GM18870 (cell line): ENCODE results near the gene INSR.
"Not testable (repeated sequence)": the region's sequence is repeated elsewhere in the genome, so short reads cannot be mapped to it uniquely, and the experiment has no call there.

Source experiments
- ATAC-seq: cut with Tn5 transposase; IDR thresholded peaks from one replicate; pipeline ENCODE4 v1.9.1; 2021; ENCODE audit warnings: moderate library complexity; ENCODE audit not compliant: unreplicated experiment

The INSR gene

DNA sequence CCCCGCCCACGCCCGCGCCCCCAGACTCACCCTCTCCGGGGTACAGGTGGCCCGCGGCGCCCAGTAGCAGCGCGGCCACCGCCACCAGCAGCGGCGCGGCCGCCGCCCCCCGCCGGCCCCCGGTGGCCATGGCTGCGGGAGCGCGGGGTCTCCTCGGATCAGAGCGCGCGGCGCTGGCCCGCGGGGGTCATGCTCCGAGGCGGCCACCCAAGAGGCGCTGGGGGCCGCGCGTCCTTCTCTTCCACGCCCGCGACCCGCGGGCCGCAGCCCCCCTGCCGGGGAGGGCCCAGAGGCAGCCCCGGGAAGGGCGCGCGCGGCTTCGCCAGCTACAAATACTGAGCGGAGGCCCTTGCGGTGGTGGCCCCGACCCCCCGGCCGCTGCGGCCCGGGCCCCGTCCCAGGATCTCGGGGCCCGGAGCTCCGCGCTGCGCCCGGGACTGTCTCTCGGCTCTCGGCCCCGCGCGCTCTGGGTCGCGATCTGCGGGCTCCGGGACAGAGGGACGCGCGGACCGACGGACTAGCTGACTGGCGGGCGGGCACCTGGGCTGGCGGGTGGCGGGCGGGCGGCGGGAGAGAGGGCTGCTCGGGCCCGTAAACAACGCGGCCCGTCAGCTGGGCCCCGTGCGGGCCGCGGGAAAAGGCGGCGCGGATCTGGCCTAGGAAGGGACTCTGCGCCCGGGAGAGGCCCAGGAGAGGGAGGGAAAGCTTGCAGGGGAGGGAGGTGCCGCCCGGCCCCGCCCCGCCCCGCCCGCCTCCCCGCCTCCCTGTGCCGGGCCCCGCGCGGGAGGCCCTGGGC, at the start of gene INSR:
Gene INSR, minus strand, starts transcription at position 653 of the 796 bp plus-strand sequence. Its CDS starts 523 bp downstream, at position 130.
- ATAC-seq, result no peak

GRCh38 chr19:7342143-7342542, 47.9 kb upstream of the INSR start:
- ATAC-seq, result no peak

DNA sequence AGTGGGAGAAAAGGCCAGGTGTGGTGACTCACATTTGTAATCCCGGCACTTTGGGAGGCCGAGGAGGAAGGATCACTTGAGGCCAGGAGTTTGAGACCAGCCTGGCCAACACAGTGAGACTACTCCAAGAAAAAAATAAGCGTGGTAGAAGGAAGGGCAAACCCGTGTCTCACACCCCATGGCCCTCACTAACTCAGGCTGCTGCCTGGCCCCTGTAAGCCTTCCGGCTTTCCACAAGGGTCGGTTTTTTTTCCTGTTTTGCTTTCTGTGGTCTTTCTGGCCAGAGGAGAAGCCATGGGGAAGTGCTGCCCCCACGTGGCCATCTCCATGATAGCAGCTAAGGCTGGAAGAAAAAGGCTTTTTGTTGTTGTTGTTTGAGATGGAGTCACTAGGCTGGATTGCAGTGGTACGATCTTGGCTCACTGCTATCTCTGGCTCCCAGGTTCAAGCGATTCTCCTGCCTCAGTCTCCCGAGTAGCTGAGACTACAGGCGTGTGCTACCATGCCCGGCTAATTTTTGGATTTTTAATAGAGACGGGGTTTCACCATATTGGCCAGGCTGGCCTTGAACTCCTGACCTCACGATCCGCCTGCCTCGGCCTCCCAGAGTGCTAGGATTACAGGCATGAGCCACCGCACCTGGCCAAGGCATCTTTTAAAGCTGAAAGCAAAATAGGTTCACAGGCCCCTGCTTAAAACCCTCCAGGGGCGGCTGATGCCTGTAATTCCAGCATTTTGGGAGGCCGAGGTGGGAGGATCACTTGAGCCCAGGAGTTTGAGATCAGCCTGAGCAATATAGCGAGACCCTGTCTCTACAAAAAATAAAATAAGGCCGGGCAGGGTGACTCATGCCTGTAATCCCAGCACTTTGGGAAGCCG, 47.0 kb upstream of the INSR start:
- no peak for ATAC-seq

DNA sequence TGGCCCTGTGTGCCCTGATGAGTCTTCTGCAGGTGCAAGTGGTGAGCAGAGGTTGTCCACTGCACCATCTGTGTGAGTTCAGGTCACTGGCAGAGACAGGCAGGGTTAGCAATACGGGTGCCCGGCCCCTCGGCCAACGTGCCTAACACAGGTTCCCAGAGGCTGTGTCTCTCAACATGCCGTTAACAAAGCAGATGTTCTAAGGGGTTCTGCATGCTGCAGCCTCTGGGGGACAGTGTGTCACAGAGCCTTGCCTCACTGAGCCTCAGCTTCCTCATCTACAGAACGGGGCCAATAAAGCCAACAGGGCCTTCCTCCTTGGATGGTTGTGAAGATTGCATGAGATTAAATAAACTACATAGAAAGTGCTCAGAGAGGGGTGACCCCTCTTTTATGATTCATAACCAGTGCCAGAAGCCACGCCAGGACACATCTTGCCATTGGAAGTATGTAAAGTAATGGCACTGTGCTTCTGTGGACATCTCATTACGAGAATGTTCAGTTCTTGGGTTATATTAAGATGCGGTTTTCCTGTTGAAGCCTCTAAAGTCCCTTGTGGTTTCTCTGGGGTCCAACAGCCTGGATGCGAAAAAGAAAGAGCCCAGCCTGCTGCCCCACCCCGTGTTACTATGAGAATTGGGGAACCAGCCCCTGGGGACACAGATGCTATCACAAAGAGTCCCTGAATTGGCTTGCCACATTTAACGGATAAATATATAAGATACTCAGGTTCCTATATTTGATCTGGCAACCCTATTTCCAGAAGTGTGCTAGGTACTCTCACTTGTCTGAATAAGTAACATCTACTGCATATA, 43.4 kb upstream of the INSR start:
- ATAC-seq, result peak; percentile 57

DNA sequence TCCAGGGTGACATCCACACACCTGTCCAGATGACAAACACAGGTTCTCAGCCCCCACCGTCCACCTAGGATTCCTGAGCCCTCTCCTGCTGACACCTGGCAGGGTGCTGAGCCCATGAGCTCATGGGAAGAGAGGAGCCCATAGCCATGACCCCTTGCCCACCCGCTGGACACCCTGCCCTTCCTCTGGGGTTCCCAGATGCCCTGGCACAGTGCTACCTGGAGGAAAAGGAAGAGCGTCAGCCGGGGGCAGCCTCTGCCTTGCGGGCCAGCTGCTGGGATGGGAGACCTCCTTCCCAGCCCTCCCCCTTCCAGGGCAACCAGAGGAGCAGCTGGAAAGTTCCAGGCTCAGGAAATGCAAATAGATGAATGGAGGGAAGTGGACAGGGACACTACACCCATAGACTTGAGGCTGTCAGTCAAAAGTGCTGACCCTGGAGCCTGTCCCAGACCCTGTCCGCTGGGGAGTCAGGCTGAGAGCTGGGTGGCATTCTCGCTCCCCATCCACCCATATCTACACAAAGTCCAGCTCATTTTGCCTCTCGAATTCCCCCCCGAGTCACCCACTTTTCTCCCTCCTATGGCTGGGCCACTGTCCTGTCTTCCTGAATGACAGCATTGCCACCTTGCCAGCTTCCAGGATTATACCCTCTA, 42.2 kb upstream of the INSR start:
- ATAC-seq, result no peak

DNA sequence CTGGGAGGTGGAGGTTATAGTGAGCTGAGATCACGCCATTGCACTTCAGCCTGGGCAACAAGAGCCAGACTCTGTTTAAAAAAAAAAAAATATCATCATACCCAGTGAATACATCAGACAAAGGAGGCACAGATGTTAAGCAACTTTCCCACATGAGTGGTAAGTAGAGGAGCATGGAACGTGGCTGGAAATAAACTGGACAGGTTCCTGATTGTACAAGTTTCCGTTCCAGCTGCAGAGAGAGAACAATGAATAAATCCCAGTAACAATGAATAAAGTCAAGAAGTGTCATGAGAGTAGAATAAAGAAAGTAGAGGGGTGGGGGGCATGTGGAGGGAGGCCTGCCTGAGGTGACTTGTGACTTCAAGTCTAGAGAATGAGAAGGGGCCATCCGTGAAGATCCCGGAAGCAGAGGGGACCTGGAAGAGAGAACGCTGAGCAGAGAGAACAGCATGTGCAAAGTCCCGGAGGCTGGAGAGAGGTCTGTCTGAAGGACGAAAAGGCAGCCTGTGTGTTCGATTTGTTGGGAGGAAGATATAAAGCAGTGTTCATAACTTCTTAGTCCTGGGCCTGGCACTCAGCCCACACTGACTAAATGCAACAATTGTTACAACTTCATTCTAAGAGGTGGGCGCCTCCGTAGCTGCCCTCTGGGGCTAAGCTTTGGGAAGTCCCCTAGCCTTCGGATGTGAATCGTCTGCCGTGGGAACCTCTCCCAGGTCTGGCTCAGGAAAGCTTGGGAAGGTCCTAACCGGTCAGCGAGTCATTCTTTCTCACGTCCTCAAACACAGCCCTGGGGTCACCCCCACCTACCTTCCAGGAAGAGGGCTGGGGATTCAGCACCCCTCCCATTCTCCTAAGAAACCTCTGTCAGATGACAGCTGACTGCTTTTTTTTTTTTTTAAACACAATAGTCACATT, 39.2 kb upstream of the INSR start:
- ATAC-seq, result no peak

- ATAC-seq, result no peak
Measured at GRCh38 chr19:7331446-7331845, 37.2 kb upstream of the INSR start.

- ATAC-seq, result no peak
Measured at GRCh38 chr19:7328647-7329046, 34.4 kb upstream of the INSR start.

GRCh38 chr19:7327802-7328201, 33.6 kb upstream of the INSR start:
- ATAC-seq, result no peak

GRCh38 chr19:7326105-7326877, 32.1 kb upstream of the INSR start:
- ATAC-seq, result no peak

- ATAC-seq, result no peak
Measured at GRCh38 chr19:7318176-7318575, 24.0 kb upstream of the INSR start.

DNA sequence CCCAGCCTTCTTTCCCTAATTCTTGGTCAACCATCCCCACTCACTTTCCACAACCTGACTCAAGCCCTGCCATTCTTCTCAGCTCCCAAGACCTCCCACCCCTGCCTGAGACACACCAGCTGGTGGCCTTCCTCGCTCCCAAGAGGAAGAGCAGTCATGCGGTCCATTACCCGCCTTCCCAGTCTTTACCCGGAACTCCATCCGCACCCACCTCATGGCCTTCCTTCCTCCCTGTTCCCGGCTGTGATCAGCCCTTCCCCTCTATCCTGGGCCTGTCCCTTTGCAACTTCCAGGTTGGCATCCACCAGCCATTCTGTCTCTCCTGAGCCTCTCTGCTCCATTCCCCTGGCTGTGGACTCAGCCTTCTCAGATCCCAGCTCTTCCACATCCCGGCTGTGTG, 18.6 kb upstream of the INSR start:
- no peak for ATAC-seq

DNA sequence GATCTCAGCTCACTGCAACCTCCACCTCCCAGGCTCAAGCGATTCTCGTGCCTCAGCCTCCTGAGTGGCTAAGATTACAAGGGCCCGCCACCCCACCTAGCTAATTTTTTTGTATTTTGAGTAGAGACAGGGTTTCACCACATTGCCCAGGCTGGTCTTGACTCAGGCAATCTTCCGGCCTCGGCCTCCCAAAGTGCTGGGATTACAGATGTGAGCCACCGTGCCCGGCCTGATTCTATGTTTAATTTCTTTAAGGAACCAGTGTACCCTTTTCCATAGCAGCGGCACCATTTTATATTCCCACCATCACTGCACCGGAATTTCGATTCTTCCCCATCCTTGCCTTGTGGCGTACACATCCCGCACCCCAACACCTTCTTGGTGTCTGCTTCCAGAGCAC, 17.7 kb upstream of the INSR start:
- ATAC-seq, result no peak

DNA sequence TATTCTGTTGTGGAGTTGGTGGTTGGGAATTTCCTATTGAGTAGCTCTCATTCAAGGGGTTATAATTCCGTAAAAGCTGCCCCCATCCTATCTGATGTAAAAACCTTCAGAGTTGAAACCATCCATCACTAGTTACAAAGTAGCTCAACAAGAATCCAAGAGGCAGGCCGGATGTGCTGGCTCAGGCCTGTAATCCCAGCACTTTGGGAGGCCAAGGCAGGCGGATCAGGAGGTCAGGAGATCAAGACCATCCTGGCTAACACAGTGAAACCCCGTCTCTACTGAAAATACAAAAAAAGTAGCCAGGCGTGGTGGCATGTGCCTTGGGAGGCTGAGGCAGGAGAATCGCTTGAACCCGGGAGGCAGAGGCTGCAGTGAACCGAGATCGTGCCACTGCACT, 14.1 kb upstream of the INSR start:
- ATAC-seq, result not testable (repeated sequence)

- ATAC-seq, result no peak
Measured at GRCh38 chr19:7307590-7308218, 13.5 kb upstream of the INSR start.

- no peak for ATAC-seq
Measured at GRCh38 chr19:7304200-7304599, 10.0 kb upstream of the INSR start.

- ATAC-seq, result no peak
Measured at GRCh38 chr19:7303470-7303869, 9.3 kb upstream of the INSR start.

DNA sequence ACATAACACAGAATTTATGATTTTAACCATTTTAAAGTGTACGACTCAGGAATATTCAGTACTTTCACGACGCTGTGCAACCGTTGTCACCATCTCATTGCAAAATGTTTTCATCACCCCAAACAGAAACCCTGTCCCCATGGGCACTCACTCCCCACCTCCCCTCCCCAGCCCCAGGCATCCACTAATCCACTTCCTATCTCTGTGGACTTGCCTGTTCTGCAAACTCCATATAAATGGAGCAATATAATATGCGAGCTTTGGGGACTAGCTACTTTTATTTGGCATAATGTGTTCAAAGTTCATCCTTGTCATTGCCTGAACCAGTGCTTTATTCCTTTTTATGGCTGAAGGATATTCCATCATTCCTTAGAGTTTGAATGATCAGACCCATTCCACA, 7.3 kb upstream of the INSR start:
- no peak for ATAC-seq
